ENCODE results near the gene LYZ.
"Not testable (repeated sequence)": the region's sequence is repeated elsewhere in the genome, so short reads cannot be mapped to it uniquely, and the experiment has no call there.

LYZ gene

DNA sequence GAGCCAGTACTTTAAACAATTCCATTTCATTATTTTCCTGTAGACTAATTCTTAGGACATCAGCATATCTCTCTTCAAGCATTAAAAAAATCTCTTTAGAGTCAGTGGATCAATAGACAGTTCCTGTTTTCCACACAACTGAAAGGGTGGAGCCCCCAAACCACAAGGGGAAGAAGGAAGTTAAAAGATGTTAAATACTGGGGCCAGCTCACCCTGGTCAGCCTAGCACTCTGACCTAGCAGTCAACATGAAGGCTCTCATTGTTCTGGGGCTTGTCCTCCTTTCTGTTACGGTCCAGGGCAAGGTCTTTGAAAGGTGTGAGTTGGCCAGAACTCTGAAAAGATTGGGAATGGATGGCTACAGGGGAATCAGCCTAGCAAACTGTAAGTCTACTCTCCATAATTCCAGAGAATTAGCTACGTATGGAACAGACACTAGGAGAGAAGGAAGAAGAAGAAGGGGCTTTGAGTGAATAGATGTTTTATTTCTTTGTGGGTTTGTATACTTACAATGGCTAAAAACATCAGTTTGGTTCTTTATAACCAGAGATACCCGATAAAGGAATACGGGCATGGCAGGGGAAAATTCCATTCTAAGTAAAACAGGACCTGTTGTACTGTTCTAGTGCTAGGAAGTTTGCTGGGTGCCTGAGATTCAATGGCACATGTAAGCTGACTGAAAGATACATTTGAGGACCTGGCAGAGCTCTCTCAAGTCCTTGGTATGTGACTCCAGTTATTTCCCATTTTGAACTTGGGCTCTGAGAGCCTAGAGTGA is at the start of gene LYZ:
TSS of gene LYZ (plus strand) at position 220 of the 777 bp plus-strand sequence. CDS start at position 248, 28 bp downstream.
- DNase-seq (ENCODE audit: low read depth in 2 of 2) = no peak

DNA sequence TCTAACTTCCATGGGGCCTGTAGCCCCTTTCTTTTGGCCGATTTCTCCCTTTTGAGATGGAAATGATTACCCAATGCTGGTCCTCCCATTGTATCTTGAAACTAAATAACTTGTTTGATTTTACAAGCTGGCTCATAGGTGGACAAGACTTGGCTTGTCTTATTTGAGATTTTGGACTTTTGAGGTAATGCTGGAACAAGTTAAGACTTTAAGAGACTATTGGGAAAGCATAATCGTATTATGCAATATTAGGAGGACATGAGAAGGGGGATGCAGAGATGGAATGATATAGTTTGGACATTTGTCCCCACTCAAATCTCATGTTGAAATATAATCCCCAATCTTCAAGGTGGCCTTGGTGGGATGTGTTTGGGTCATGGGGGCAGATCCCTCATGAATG is 49.2 kb upstream of the LYZ start:
- no peak for DNase-seq (ENCODE audit: low read depth in 2 of 2)

DNA sequence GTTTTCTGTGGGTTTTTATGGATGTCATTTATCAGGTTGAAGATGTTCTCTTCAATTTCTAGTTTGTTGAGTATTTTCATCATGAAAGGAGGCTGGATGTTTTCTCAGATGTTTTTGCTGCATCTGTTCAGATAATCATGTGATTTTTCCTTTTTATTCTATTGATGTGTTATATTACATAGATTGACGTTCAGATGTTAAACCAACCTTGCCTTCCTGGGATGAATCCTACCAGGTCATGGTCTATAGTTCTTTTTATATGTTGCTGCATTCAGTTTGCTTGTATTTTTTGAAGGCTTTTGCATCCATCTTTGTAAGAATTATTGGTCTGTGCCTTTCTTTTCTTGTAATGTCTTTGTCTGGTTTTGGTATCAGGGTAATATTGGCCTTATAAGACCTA is 43.9 kb upstream of the LYZ start:
- DNase-seq (ENCODE audit: low read depth in 2 of 2) = no peak

DNA sequence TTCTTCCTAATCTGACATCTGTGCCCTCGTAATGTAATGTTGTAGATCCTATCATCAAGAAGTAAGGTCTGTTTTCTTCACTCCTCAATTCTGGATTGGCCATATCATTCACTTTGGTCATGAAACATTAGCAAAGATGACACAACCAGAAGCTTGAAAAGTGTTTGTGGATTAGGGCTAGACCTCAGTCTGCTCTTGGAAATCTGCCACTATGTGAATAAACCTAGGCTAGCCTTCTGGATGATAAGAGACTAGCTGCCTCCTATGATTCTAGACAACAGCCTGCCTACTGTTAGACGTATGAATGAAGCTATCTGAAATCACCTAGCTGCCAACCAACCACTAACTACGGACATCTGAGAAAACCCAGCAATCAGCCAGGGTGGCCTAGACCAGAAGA is 38.7 kb upstream of the LYZ start:
- DNase-seq (ENCODE audit: low read depth in 2 of 2) = no peak

DNA sequence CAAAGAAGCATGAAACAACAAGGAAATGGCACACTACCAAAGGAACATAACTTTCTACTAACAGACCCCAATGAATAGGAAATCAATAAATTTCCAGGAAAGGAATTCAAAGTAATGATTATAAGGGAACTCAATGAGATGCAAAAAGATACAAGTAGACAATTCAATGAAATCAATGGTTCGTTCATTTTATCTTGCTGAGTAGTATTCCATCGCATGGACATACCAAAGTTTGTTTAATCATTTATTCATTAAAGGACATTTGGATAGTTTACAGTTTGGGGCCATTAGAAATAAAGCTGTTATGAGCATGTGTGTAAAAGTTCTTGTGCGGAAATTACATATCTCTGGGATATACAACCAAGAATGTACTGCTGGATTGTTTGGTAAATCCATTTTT is 35.0 kb upstream of the LYZ start:
- DNase-seq (ENCODE audit: low read depth in 2 of 2) = no peak

DNA sequence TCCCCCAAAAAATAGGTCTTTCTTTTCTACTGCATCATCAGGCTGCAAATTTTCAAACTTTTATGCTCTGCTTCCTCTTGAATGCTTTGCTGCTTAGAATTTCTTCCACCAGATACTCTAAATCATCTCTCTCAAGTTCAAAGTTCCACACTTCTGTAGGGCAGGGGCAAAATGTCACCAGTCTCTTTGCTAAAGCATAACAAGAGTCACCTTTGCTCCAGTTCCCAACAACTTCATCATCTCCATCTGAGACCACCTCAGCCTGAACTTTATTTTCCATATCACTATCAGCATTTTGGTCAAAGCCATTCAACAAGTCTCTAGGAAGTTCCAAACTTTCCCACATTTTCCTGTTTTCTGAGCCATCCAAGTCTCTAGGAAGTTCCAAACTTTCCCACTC is 31.4 kb upstream of the LYZ start:
- not testable (repeated sequence) for DNase-seq (ENCODE audit: low read depth in 2 of 2)

DNA sequence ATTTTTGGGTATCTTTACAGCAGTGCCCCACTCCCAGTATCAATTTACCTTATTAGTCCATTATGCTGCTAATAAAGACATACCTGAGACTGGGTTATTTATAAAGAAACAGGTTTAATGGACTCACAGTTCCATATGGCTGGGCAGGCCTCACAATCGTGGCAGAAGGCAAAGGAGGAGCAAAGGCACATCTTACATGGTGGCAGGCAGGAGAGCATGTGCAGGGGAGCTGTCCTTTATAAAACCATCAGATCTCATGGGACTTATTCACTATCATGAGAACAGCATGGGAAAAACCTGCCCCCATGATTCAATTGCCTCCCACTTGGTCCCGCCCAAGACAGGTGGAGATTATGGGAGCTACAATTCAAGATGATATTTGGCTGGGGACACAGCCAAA is 30.9 kb upstream of the LYZ start:
- not testable (repeated sequence) for DNase-seq (ENCODE audit: low read depth in 2 of 2)

DNA sequence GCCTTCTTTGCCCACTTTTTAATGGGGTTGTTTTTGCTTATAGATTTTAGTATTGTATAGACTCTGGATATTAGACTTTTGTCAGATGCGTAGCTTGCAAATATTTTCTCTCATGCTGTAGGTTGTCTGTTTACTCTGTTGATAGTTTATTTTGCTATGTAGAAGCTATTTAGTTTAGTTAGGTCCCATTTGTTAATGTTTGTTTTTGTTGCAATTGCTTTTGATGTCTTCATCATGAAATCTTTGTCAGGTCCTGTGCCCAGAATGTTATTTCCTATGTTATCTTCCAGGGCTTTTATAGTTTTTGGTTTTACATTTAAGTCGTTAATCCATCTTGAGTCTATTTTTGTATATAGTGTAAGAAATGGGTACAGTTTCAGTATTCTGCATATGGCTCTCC is 30.0 kb upstream of the LYZ start:
- no peak for DNase-seq (ENCODE audit: low read depth in 2 of 2)

DNA sequence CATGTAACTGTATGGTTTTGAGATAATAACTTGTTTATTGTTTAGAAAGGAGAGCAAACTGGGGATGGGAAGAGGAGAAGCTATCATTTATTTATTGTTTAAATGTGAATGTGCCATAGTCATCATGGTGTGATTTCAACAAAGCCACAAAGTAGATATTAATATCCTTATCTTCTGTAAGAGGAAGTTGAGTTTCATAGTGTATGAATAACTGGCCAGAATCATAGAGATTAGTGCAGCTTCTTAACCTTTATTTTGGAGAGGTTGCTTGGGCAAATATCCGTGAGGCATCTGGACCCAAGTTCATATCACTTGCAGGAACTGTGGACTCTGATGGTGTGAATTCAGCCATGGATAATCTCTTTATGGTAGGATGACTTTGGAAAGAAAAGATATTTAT is 26.8 kb upstream of the LYZ start:
- no peak for DNase-seq (ENCODE audit: low read depth in 2 of 2)

DNA sequence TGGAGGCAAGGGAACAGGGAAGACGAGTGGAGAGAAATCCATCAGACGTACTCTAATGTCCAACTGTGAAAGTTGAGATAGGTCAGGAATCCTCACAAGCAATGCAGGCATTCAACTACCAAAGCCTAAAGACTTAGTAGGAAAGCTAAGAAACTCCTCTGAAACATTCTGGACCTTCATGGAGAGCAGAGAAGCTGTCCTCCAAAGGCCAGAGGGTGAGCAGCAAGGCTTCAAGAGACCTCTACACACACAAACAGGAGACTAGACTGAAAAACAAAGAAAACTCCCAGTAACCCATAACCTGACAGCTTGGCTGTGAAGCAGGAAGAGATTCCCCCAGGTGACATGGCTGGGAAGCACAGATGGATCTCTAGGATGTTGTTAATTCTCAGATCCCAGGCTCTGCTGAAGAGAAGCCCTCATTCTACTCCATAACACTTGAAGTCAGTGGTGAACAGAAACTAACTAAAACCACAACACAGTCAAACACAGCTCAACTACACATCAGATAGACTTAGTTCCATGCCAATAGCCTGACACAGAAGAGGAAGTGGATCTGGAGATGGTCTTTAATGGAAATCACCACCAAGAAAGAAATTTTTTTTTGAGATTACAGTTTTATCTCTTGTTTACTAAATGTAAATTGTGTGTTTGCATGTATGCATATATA is 23.2 kb upstream of the LYZ start:
- DNase-seq (ENCODE audit: low read depth in 2 of 2) = no peak

DNA sequence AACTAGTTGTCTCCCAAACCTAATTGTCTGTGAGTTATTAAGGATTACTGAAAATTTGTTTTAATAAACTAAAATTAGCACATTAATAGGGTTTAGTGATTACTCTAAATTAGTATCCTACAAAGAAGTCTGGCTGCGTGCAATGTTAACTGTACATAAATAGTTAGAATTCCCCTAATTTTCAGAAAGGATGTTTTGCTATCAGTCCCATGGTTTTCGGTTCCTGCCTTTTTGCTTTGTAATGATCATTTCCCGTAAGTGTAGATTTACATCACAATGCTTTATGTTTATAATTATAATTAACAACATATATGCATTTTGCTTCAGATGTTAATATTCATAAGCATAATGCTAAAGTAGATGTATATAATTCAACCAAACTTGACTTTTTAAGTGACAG is 19.8 kb upstream of the LYZ start:
- DNase-seq (ENCODE audit: low read depth in 2 of 2) = no peak

DNA sequence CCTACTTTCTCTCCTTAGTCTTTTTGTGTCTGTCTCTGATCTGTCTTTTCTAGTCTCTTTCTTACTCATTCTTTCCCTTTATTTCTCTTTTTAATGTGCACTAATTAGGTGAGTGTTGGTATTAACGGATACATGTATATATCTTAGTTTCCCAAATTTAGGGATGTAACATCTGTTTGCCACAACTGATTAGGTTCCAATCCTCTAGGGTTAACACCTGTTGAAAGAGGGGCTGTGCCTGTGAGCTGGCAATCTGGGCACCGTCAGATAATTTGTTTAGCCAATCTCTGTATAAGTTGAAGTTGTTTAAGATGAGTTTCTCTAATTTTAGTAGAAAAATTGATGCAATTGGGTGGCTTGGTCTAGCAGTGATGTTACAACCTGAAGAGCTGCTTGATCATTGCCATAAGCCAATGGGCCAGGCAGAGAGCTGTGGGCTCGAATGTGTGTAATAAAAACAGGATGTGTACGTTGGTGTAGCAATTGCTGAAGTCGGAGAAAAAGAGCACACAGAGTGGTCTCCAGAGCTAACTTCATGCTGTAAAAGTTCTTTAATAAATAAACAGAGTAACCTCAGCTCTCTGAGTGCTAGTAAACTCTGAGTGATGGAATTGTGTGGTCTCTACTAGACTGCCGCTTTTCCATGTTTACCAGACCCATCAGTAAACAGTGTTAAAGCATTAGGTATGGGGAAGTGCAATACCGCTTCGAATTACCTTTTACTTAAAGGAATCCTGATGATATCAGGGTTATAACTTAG is 18.3 kb upstream of the LYZ start:
- no peak for DNase-seq (ENCODE audit: low read depth in 2 of 2)

DNA sequence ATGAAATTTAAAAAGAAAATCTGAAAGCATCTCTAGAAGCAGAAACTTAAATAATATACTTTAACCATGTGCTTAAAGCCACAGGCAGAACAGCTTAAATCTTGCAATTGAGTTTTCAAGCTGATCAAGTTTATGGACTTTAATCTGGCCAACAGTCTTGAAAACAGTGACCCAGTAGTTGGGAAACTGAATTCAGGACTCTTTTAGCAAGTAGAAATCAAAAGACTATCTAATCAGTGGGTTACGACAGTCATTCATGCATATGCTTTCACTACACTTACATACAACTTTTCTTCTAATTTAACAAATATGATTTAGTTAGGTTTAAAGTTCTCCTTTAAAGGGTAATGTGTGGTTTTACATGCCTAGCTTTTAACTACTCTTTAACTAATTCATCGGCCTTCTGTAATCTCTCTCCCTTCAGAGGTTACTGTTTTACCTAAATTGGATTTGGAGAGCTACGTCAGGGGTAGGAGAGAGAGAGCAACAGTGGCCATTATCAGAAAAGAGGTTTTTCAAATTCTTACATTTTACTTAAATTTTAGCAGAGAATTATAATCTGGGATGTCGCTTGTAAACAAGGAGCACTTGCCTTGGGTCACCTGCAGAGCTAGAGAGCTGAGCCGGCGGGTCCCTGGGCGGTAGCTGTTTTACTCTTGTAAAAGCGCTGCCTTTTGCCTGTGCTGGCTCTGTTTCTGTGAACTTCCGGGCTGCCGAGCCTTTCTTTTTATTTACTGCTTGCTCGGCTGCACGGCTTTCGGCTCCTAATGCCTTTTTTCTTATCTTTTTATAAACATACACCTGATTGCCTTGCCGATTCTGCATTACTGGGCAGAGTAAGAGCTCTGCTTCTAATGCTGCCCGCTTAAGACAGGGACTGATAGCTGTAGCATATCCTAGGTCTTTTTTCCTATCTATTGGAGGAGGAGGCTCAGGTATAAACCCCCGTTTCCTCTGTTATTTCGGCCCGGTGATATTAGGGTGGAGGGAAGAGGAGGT is 17.4 kb upstream of the LYZ start:
- DNase-seq (ENCODE audit: low read depth in 2 of 2) = no peak

DNA sequence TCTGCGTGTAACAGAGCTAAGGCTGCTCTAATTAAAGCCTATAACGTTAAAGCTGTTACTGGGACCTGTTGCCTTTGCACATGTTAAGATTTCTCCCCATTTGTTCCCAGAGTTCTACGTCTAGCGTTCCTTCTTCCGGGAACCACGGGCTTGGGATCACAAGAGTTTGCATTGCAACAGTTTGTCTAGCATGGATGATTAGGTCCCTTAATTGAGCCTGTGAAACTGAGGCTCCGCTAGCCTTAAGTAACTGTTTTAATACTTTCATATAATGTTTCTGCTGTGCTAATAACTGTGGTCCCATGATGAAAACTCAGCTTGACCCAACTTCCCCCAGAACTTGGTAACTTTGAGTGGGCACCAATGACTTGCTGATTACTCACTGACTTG is 16.7 kb upstream of the LYZ start:
- DNase-seq (ENCODE audit: low read depth in 2 of 2) = no peak

DNA sequence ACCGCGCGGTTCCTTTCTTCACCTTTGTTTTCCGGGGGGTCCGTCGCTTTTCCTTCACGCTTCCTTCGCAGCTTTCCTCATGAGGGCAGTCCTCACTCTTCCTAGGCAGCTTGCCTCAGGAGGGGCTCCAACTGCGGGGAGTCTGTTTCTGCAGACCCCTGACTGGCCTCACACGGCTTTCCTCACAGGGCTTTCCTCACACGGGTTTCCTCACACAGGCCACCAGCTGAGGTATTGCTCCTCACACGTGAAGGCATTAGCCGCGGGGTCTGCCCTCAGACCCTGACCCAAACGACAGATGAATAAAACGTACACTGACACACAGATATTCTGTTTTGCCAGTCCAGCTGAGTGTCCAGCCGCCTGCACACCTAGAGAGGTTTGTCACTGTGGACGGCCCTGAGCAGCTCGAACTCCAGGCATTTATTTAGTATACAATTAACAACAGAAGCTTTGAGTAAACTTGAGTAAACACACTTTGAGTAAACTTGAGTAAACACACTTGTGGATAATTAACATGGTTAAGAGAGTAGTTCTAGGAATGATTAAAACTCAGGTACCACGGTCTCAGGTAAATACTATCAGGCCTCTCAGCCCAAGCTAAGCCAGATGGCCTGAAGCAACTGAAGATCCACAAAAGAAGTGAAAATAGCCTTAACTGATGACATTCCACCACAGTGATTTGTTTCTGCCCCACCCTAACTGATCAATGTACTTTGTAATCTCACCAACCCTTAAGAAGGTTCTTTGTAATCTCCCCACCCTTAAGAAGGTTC is 16.1 kb upstream of the LYZ start:
- DNase-seq (ENCODE audit: low read depth in 2 of 2) = no peak

DNA sequence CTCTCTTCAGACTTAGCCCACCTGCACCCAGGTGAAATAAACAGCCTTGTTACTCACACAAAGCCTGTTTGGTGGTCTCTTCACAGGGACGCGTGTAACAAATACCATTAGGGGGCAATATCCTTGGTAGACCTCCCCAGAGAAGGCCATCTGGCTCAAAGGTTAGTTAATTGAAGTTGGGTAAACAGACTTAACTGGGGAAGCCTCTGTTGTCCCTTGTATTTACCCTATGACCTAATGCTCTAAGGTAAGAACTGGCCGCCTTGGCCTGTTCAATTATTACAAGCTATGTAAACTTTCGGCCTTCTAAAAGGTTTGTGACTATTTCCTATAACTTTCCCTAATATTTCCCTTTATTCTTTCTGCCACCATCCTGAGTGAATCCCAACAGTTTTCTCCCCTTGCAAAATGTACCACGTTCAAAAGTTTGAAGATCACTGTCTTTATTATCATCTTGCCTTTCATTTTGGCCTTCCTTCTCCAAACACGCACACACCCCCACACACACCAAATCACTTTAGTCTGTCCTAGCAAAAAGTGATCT is 15.3 kb upstream of the LYZ start:
- DNase-seq (ENCODE audit: low read depth in 2 of 2) = no peak

DNA sequence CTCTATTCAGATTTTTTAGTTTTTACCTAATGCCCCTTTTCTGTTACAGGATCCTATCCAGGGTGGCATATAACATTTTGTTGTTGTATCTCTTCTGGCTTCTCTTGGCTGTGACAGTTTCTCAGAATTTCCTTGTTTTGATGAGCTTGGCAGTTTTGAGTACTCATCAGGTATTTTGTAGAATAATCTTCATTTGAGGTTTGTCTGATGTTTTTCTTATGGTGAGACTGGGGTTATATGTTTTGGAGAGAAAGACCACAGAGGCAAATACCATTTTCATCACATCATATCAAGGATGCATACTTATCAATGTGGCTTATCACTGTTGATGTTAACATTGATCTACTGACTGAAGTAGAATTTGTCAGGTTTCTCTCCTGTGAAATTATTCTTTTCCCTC is 14.0 kb upstream of the LYZ start:
- DNase-seq (ENCODE audit: low read depth in 2 of 2) = no peak

DNA sequence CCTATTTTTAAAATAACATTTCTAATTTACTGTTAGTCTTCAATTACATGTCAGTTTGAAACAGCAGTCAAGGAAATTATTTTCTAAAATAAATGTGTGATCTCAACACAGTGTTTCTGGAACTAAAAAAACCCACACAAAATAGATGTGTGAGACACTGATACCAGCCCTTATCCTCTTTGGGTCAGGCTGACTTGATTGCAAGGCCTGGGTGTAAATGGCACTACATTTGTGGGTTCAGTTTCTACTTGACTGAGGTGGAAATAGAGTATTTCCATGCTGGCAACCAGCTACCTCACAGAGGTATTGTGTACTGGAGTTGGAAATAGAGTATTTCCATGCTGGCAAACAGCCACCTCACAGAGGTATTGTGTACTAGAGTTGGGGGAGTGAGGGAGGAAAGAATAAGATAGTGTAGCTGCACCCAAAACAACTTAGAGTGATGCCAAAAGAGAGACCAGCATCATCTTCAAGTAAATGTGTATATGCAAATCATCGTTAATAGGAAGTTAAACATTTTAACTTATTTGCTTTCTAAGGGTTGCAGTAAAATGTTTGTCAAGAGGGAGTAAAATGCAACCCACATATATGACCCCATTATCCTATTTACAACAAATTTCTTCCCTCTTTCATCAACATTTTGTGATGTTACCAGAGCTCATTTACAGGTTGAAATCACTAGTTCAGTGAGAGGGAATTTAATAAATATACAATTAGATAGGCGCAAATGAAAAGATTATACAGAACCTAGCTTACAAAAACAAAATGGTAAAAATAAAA is 10.7 kb upstream of the LYZ start:
- DNase-seq (ENCODE audit: low read depth in 2 of 2) = no peak

DNA sequence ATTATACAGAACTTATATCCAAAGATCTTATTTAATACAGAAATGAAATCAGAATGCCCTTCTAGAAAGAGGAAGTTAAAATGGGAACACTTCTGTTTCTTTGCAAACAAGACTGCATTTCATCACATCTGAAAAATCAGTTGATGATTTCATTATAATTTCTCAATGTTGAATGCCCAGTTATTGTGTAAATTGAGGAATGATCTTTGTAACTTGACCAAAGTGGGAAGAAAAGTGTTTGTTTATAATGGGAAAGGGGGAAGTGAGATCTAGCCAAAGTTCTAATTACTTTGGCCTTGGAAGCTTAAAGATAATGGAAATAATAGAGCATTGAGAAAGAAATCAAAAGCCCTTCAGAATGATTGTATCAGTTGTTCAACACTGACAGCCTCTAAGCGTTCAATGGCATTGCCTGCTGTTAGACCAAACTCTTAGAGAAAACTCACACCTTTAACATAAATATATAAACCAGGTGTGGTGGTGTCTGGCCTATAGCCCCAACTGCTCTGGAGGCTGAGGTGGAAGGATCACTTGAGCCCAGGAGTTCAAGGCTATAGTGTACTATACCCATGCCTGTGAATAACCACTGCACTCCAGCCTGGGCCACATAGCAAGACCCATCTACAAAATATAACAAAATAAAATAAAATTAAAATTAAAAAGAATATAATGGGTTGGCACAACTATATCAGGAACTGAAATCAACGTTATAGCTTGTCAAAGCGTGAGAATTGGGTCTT is 9.9 kb upstream of the LYZ start:
- no peak for DNase-seq (ENCODE audit: low read depth in 2 of 2)
